Loucy (cell line): ENCODE measurements around the gene OGDH.
"Not testable (repeated sequence)": the region's sequence is repeated elsewhere in the genome, so short reads cannot be mapped to it uniquely, and the experiment has no call there.

Experiments used
- H2AFZ ChIP-seq: fragments of 200-600 bp; sonication (generic); 2 replicates; pipeline ENCODE4 v1.6.0; 2016; ENCODE audit warnings: antibody characterized with exemption, mild to moderate bottlenecking, low read length, moderate library complexity
- H3F3A ChIP-seq: fragments of 200-600 bp; 2 replicates; pipeline ENCODE4 v1.6.0; 2016; ENCODE audit warnings: antibody characterized with exemption, low read depth, mild to moderate bottlenecking
- H3K27me3 ChIP-seq: fragments of 200-600 bp; sonication (generic); 2 replicates; pipeline ENCODE4 v1.6.1; 2014; ENCODE audit warnings: low read length, mild to moderate bottlenecking; ENCODE audit not compliant: insufficient read depth, poor library complexity, severe bottlenecking
- H3K36me3 ChIP-seq: fragments of 200-600 bp; sonication (generic); 2 replicates; pipeline ENCODE4 v1.6.1; 2016; ENCODE audit warnings: low read length; ENCODE audit not compliant: insufficient read depth
- H3K4me1 ChIP-seq: fragments of 200-600 bp; sonication (generic); 2 replicates; pipeline ENCODE4 v1.5.1; 2014; ENCODE audit warnings: low read length, mild to moderate bottlenecking; ENCODE audit not compliant: insufficient read depth, poor library complexity, severe bottlenecking
- H3K4me2 ChIP-seq: fragments of 200-600 bp; sonication (generic); 2 replicates; pipeline ENCODE4 v1.6.0; 2014; ENCODE audit warnings: antibody characterized with exemption, low read length, low read depth, mild to moderate bottlenecking; ENCODE audit not compliant: poor library complexity, severe bottlenecking
- H3K4me3 ChIP-seq: fragments of 200-600 bp; sonication (generic); 2 replicates; pipeline ENCODE4 v1.5.1; 2014; ENCODE audit warnings: low read length, mild to moderate bottlenecking, mixed read lengths; ENCODE audit not compliant: poor library complexity, severe bottlenecking
- H3K79me2 ChIP-seq: fragments of 200-600 bp; sonication (generic); 2 replicates; pipeline ENCODE4 v1.6.1; 2014; ENCODE audit warnings: low read length; ENCODE audit not compliant: insufficient read depth
- H3K9ac ChIP-seq: fragments of 200-600 bp; sonication (generic); 2 replicates; pipeline ENCODE4 v1.6.0; 2014; ENCODE audit warnings: mild to moderate bottlenecking, low read depth, low read length, moderate library complexity; ENCODE audit not compliant: poor library complexity, severe bottlenecking
- H3K9me2 ChIP-seq: fragments of 200-600 bp; sonication (generic); replicated peaks from 2 replicates; pipeline ENCODE4 v1.6.1; 2016; ENCODE audit warnings: low read depth, low read length, mixed read lengths
- H3K9me3 ChIP-seq: fragments of 200-600 bp; sonication (generic); 2 replicates; pipeline ENCODE4 v1.6.1; 2014; ENCODE audit warnings: mild to moderate bottlenecking, antibody characterized with exemption, low read length, low read depth; ENCODE audit not compliant: insufficient read depth
- H4K20me1 ChIP-seq: fragments of 200-600 bp; sonication (generic); 2 replicates; pipeline ENCODE4 v1.6.0; 2014; ENCODE audit warnings: antibody characterized with exemption, low read length, mild to moderate bottlenecking; ENCODE audit not compliant: insufficient read depth, poor library complexity, severe bottlenecking
- EZH2phosphoT487 ChIP-seq: fragments of 200-600 bp; IDR thresholded peaks from 2 replicates; pipeline ENCODE4 v1.6.1; 2018; ENCODE audit warnings: antibody characterized with exemption, mild to moderate bottlenecking, moderate library complexity, borderline replicate concordance
- TF ChIP-seq, protein P1 (sequence below): fragments of 200-600 bp; sonication (generic); conservative IDR thresholded peaks from 2 replicates; pipeline ENCODE4 v1.5.1; 2014; ENCODE audit warnings: mild to moderate bottlenecking, antibody characterized with exemption, low read length

The OGDH gene

DNA sequence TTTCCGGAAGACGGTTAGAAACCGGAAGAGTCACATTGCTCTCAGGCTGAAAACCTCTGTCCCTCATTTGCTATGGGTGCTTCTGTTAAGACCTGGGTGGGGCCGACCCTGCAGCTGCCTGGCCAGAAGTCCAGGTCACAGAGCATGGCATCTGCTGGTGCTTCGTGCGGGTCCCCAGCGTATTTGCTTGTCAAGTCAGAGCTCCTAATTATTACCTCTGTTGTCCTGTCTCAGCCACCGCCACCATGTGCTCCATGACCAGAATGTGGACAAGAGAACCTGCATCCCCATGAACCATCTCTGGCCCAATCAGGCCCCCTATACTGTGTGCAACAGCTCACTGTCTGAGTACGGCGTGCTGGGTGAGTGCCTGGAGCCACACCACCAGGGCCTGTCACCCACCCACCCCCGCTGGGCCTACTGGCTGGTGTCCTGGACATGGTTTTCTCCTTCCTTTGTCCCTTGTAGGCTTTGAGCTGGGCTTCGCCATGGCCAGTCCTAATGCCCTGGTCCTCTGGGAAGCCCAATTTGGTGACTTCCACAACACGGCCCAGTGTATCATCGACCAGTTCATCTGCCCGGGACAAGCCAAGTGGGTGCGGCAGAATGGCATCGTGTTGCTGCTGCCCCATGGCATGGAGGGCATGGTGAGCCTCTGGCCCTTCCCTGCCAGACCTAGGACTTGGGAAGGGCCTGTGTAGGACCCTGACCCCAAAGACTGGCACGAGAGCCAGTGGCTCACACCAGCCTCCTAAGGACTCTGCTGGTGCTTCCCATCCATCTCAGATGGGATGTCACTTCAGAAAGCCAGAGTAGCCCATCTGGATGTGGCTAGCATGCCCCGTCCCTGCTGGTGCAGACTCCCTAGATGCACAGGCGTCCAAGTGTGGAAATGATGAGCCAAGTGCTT, 91.0 kb downstream of the OGDH start:
- Histone ChIP-seq H3F3A (no peaks in the 10 kb centered on the region), H3K27me3 (no peaks in the 10 kb centered on the region), H3K4me1 (no peaks in the 10 kb centered on the region), H3K9ac (no peak overlapping the region), H3K9me2 (no peaks in the 10 kb centered on the region), H3K4me3 (no peak overlapping the region), H3K79me2 (no peaks in the 10 kb centered on the region), H4K20me1 (no peaks in the 10 kb centered on the region), H3K9me3 (no peaks in the 10 kb centered on the region), H3K4me2 (no peak overlapping the region), H3K36me3 (peaks cover 50% of the 10 kb centered on the region; the same call in 1 of the 2 replicates), H2AFZ (no peak overlapping the region)
- TF ChIP-seq, protein P1, sequence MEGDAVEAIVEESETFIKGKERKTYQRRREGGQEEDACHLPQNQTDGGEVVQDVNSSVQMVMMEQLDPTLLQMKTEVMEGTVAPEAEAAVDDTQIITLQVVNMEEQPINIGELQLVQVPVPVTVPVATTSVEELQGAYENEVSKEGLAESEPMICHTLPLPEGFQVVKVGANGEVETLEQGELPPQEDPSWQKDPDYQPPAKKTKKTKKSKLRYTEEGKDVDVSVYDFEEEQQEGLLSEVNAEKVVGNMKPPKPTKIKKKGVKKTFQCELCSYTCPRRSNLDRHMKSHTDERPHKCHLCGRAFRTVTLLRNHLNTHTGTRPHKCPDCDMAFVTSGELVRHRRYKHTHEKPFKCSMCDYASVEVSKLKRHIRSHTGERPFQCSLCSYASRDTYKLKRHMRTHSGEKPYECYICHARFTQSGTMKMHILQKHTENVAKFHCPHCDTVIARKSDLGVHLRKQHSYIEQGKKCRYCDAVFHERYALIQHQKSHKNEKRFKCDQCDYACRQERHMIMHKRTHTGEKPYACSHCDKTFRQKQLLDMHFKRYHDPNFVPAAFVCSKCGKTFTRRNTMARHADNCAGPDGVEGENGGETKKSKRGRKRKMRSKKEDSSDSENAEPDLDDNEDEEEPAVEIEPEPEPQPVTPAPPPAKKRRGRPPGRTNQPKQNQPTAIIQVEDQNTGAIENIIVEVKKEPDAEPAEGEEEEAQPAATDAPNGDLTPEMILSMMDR, result no peak
- no peak for TF ChIP-seq EZH2phosphoT487

DNA sequence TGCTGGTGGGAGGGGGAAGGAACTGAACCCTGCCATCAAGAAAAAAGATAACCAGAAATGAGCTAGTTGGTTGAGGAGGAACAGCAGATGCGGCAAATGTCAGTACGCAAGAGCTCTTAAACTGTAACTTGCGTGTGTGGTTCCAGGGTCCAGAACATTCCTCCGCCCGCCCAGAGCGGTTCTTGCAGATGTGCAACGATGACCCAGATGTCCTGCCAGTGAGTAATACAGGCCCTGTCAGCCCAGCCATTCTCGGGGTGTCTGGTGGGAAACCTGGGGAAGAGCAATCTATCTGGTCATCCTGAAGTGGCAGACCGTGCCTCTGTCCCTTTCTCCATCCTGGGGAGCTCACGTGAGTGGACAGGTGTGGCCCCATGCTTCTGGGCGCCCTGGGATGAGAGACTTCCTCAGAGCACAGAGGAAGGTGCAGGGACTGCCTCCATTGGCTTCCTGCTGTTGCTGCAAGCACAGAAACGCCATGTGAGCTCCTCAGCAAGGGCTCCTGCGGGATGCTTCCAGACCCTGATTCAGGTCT, 91.7 kb downstream of the OGDH start:
- no peaks in the 10 kb centered on the region for H3K4me1 ChIP-seq
- H3K79me2 ChIP-seq, result no peaks in the 10 kb centered on the region
- H3K27me3 ChIP-seq, result no peaks in the 10 kb centered on the region
- H3K4me3 ChIP-seq, result no peak overlapping the region
- TF ChIP-seq EZH2phosphoT487, result no peak
- TF ChIP-seq, protein P1, result no peak
- H3K36me3 ChIP-seq, result peaks cover 50% of the 10 kb centered on the region; the same call in 1 of the 2 replicates
- H3K9ac ChIP-seq, result no peak overlapping the region
- H2AFZ ChIP-seq, result no peak overlapping the region
- H4K20me1 ChIP-seq, result no peaks in the 10 kb centered on the region
- H3K4me2 ChIP-seq, result no peak overlapping the region
- no peaks in the 10 kb centered on the region for H3F3A ChIP-seq
- no peaks in the 10 kb centered on the region for H3K9me3 ChIP-seq
- no peaks in the 10 kb centered on the region for H3K9me2 ChIP-seq

DNA sequence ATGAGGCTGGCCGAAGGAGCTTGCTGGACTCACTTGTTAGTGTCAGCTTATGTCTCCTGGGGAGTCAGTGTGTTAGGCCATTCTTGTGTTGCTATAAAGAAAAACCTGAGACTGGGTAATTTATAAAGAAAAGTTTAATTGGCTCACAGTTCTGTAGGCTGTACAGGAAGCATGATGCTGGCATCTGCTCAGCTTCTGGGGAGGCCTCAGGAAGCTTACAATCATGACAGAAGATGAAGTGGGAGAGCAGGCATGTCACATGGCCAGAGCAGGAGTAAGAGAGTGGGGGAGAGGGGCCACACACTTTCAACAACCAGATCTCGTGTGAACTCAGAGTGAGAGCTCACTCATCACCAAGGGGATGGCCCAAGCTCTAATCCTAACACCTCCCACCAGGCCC, 93.2 kb downstream of the OGDH start:
- H3K4me1 ChIP-seq, H3F3A ChIP-seq, H3K4me2 ChIP-seq, H3K79me2 ChIP-seq, H4K20me1 ChIP-seq, H3K27me3 ChIP-seq, H3K4me3 ChIP-seq, H3K9ac ChIP-seq, H2AFZ ChIP-seq, H3K9me2 ChIP-seq, H3K9me3 ChIP-seq: not testable (repeated sequence)
- H3K36me3 ChIP-seq, result peaks cover 43% of the 10 kb centered on the region; the same call in 1 of the 2 replicates
